Psoas muscle (tissue), 8 donors: Measurements from ENCODE around the gene CD247. TPM values are rescaled to one million over a fixed set of nuclear protein-coding genes. Genes with fewer than 3 reads are reported as not detected.

ENCODE experiments used
- ATAC-seq, 4 donors: fragments of 200-7000 bp; cut with Tn5 transposase; one replicate each; pipeline ENCODE4 v1.9.1; 2020; ENCODE audit warnings: moderate library complexity in 3 of 4, mild to moderate bottlenecking in 2 of 4
- DNase-seq, 2 donors: peaks; one replicate each; pipeline ENCODE4 v3.0.0-alpha.2; 2020
- H3K27ac ChIP-seq: fragments of 200-600 bp; one replicate; pipeline ENCODE4 v1.8.0; 2022
- H3K27me3 ChIP-seq, 3 donors: fragments of 200-600 bp in 1 of 3; one replicate each; pipeline versions ENCODE4 v1.6.1 to v1.8.0; 2013 to 2022; ENCODE audit warnings: low read length in 2 of 3, mild to moderate bottlenecking in 2 of 3, moderate library complexity in 1 of 3; ENCODE audit not compliant: insufficient read depth in 3 of 3
- H3K36me3 ChIP-seq, 2 donors: fragments of 200-600 bp in 1 of 2; one replicate each; pipeline versions ENCODE4 v1.6.1 to v1.8.0; 2013 to 2022; ENCODE audit warnings: low read depth in 1 of 2, mild to moderate bottlenecking in 1 of 2, moderate library complexity in 1 of 2; ENCODE audit not compliant: insufficient read depth in 1 of 2
- H3K4me1 ChIP-seq: fragments of 200-600 bp; one replicate; pipeline ENCODE4 v1.8.0; 2022
- H3K4me3 ChIP-seq: fragments of 200-600 bp; one replicate; pipeline ENCODE4 v1.8.0; 2022; ENCODE audit warnings: mild to moderate bottlenecking
- H3K9me3 ChIP-seq: fragments of 200-600 bp; one replicate; pipeline ENCODE4 v1.8.0; 2022
- CTCF ChIP-seq: fragments of 200-600 bp; IDR thresholded peaks from one replicate; pipeline ENCODE4 v1.8.0; 2022; ENCODE audit warnings: antibody characterized with exemption
- WGBS, 3 donors: extraction: QIAGEN DNeasy Blood & Tissue Kit; methylation state at CpG; one replicate each; pipeline versions ENCODE4 v1.1.6 to v1.1.7; 2013; 5-methylcytosine and 5-hydroxymethylcytosine counted together
- intact Hi-C, 2 donors: fragments of 100-400 bp; cut with DNase I; formaldehyde crosslinking; loops; one replicate each; pipeline versions ENCODE4 v1.11.0 to v1.14.2; 2022
- polyA plus RNA-seq, 3 donors: library from polyadenylated mRNA; stranded (reverse); fragments of 200-250 nt; gene quantifications; one replicate each; pipeline ENCODE4 v1.2.3, GENCODE V29; 2013
- total RNA-seq, 4 donors: library from RNA; stranded (reverse); fragmentation: NEBNext Ultra II Directional in 2 of 4; extraction: Animal tissue kit (Norgen Biotek cat#: 25700) in 2 of 4; gene quantifications; one replicate each; pipeline versions ENCODE4 v1.2.1 to v1.2.4, GENCODE V29; 2021 to 2023
- donor health status: healthy with polysubstance abuse.
- donor health status: DM: no; HTN: no; CAD: no; lungs with moderate emphysema.
- donor health status: Bipolar disorder and iron deficiency.
- donor health status: healthy.
- donor health status: DM: yes; HTN: yes; CAD: no.
- donor health status: DM: no; HTN: no; CAD: no.
- donor health status: DM: no; HTN: no; CAD: no.
- donor health status: DM: yes; HTN: yes; CAD: no.

The CD247 gene
- total and polyA plus RNA-seq, 7 donors = 0.18 to 1.9 (median 0.65) TPM

- H3K36me3 ChIP-seq = peaks cover 0 to 67% of the 10 kb centered on the region in 2 donors
Observed at GRCh38 chr1:167544447-167545093, 26.2 kb upstream of the CD247 start.

GRCh38 chr1:167543199-167543990 lies 25.1 kb upstream of the CD247 start:
- DNase-seq = peak in 1 of 2 donors; percentile 53
- no peak for ATAC-seq
- H3K9me3 ChIP-seq = no peaks in the 10 kb centered on the region
- no peak for TF ChIP-seq CTCF
- peaks cover 19% of the 10 kb centered on the region for H3K4me1 ChIP-seq
- H3K36me3 ChIP-seq = peaks cover 0 to 67% of the 10 kb centered on the region in 2 donors
- H3K27ac ChIP-seq = no peak overlapping the region
- 82 to 84% (median 82%) methylated on average over 12 to 13 of the region's 13 CpGs for WGBS, 3 donors
- no peaks in the 10 kb centered on the region for H3K27me3 ChIP-seq
- intact Hi-C loops = no loop called here
- H3K4me3 ChIP-seq = no peak overlapping the region

More at GRCh38 chr1:167544447-167545093, 26.2 kb upstream of the CD247 start:
- DNase-seq (no peak), ATAC-seq (peak in 1 of 4 donors; percentile 23)
- no peak overlapping the region for H3K4me3 ChIP-seq
- H3K9me3 ChIP-seq = no peaks in the 10 kb centered on the region
- H3K27me3 ChIP-seq = no peaks in the 10 kb centered on the region
- 88 to 100% (median 89%) methylated on average over 3 of the region's 3 CpGs for WGBS, 3 donors
- H3K4me1 ChIP-seq = peaks cover 24% of the 10 kb centered on the region
- TF ChIP-seq CTCF = no peak
- intact Hi-C loops = loop anchor here in 1 of 2 donors (5.0 kb wide), 1 partner anchor 277 kb away; no protein-coding TSS in a partner anchor
- H3K27ac ChIP-seq = no peak overlapping the region

- H3K36me3 ChIP-seq = peaks cover 0 to 62% of the 10 kb centered on the region in 2 donors
- no peaks in the 10 kb centered on the region for H3K27me3 ChIP-seq
- H3K9me3 ChIP-seq = no peaks in the 10 kb centered on the region
- intact Hi-C loops = no loop called here
- whole genome bisulfite sequencing, 3 donors = 87 to 93% (median 87%) methylated on average over 12 of the region's 12 CpGs
- no peak for ATAC-seq
- DNase-seq = no peak
- H3K4me3 ChIP-seq = no peak overlapping the region
- H3K4me1 ChIP-seq = peaks cover 9% of the 10 kb centered on the region
- no peak for TF ChIP-seq CTCF
- no peak overlapping the region for H3K27ac ChIP-seq
Observed at GRCh38 chr1:167542109-167543032, 24.0 kb upstream of the CD247 start.

- no peak for DNase-seq
- intact Hi-C loops = no loop called here
- no peaks in the 10 kb centered on the region for H3K9me3 ChIP-seq
- no peak overlapping the region for H3K27ac ChIP-seq
- no peak for TF ChIP-seq CTCF
- H3K4me1 ChIP-seq = peaks cover 2% of the 10 kb centered on the region
- no peak for ATAC-seq
- H3K27me3 ChIP-seq = no peaks in the 10 kb centered on the region
- peaks cover 0 to 54% of the 10 kb centered on the region in 2 donors for H3K36me3 ChIP-seq
- 0% methylated on average over 1 of the region's 1 CpG for WGBS, 3 donors
- H3K4me3 ChIP-seq = no peak overlapping the region
Observed at GRCh38 chr1:167541610-167542009, 23.3 kb upstream of the CD247 start.
